Hepatocyte (in vitro differentiated cells): Measurements from ENCODE around the gene MEOX2.

Experiments used
- EZH2 ChIP-seq: fragments of 200-600 bp; sonication (generic); IDR thresholded peaks from 2 replicates; pipeline ENCODE4 v1.6.1; 2016; ENCODE audit warnings: antibody characterized with exemption, mild to moderate bottlenecking, borderline replicate concordance
- EZH2phosphoT487 ChIP-seq: fragments of 200-600 bp; sonication (generic); IDR thresholded peaks from one replicate; pipeline ENCODE4 v1.6.1; 2018; ENCODE audit warnings: antibody characterized with exemption, mild to moderate bottlenecking, low read depth, moderate library complexity; ENCODE audit not compliant: unreplicated experiment, severe bottlenecking
- TF ChIP-seq, protein P1 (sequence below): fragments of 200-600 bp; sonication (generic); IDR thresholded peaks from 2 replicates; pipeline ENCODE4 v1.5.1; 2016; ENCODE audit warnings: antibody characterized with exemption, mild to moderate bottlenecking; ENCODE audit not compliant: poor library complexity

DNA sequence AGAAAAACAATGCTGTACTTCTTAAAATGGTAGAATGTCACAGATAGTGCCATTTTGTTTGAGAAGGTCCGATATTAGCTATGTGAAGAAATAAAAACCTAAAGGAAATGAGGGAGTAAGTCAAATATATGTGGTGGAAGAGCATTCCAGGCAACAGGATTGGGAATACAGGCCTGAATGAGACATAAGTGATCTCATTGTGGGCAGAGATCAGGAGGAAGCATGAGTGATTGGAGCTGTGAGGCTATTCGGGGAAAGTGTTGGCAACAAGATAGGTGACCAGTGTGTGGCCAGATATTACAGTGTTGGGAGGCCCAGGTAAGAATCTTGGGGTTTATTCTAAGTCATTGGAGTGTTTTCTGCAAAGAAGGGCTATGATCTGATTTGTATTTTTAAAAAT lies 83.4 kb downstream of the MEOX2 start:
- TF ChIP-seq, protein P1, sequence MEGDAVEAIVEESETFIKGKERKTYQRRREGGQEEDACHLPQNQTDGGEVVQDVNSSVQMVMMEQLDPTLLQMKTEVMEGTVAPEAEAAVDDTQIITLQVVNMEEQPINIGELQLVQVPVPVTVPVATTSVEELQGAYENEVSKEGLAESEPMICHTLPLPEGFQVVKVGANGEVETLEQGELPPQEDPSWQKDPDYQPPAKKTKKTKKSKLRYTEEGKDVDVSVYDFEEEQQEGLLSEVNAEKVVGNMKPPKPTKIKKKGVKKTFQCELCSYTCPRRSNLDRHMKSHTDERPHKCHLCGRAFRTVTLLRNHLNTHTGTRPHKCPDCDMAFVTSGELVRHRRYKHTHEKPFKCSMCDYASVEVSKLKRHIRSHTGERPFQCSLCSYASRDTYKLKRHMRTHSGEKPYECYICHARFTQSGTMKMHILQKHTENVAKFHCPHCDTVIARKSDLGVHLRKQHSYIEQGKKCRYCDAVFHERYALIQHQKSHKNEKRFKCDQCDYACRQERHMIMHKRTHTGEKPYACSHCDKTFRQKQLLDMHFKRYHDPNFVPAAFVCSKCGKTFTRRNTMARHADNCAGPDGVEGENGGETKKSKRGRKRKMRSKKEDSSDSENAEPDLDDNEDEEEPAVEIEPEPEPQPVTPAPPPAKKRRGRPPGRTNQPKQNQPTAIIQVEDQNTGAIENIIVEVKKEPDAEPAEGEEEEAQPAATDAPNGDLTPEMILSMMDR = no peak
- TF ChIP-seq EZH2 (no peak), EZH2phosphoT487 (no peak)
